DND-41 (cell line): ENCODE data around the gene DRC1.

Experiments used
- CTCF ChIP-seq: IDR thresholded peaks from 2 replicates; pipeline ENCODE4 v1.5.1; 2012; ENCODE audit warnings: borderline replicate concordance, low read length, moderate library complexity, mild to moderate bottlenecking; ENCODE audit not compliant: poor library complexity, severe bottlenecking; ENCODE audit errors: extremely low read depth
- EZH2 ChIP-seq: IDR thresholded peaks from 3 replicates; pipeline ENCODE4 v1.6.1; 2012; ENCODE audit warnings: borderline replicate concordance, low read depth, mild to moderate bottlenecking, moderate library complexity, low read length, inconsistent platforms; ENCODE audit not compliant: severe bottlenecking

GRCh38 chr2:26477911-26478253 lies 76.2 kb downstream of the DRC1 start, which contains the start of gene OTOF:
- no peak for TF ChIP-seq CTCF
- TF ChIP-seq EZH2 = no peak
